ENCODE data around the gene BRAF. TPM values are rescaled to one million over a fixed set of nuclear protein-coding genes. Genes with fewer than 3 reads are reported as not detected.
"Not testable (repeated sequence)": the region's sequence is repeated elsewhere in the genome, so short reads cannot be mapped to it uniquely, and the experiment has no call there.

Gene BRAF
- polyA plus RNA-seq, 2 donors: 4.2 to 7.6 TPM

DNA sequence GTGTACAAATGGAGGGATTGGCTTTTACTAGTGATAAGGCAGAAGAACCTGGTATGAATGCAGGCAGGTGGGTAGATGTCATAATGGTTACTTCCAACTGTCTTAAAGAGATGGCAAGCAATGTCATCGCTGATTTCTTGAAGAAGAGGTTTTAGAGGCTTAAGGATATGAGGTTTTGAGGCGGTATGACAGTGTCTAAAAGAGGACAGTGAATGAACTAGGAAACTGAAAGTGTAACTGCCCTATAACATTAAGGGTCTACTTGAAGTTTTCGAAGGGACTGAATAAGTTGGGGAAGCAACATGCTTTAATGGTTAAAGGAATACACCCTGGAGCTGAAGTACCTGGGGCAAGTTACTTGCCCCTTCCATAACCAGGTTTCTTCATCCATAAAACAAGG lies 157.3 kb downstream of the BRAF start:
- no peak overlapping the region for H3K27ac ChIP-seq (ENCODE audit: low read depth in 2 of 2, low read length in 1 of 2)
- H3K4me1 ChIP-seq (ENCODE audit: control insufficient read depth in 2 of 2, insufficient read depth in 2 of 2, low read length in 1 of 2): no peaks in the 10 kb centered on the region
- H3K27me3 ChIP-seq (ENCODE audit: control insufficient read depth in 1 of 2, insufficient read depth in 2 of 2, low read length in 2 of 2): no peaks in the 10 kb centered on the region
- peaks cover 0 to 2% of the 10 kb centered on the region in 2 donors for H3K36me3 ChIP-seq (ENCODE audit: control insufficient read depth in 2 of 2, insufficient read depth in 2 of 2, low read length in 1 of 2)
- no peaks in the 10 kb centered on the region for H3K9me3 ChIP-seq (ENCODE audit: control insufficient read depth in 2 of 2, insufficient read depth in 1 of 2, low read depth in 1 of 2, low read length in 1 of 2)
- WGBS, 2 donors: 94 to 95% methylated on average over 3 of the region's 3 CpGs
- no peak overlapping the region for H3K4me3 ChIP-seq (ENCODE audit: low read depth in 1 of 2, low read length in 2 of 2)

DNA sequence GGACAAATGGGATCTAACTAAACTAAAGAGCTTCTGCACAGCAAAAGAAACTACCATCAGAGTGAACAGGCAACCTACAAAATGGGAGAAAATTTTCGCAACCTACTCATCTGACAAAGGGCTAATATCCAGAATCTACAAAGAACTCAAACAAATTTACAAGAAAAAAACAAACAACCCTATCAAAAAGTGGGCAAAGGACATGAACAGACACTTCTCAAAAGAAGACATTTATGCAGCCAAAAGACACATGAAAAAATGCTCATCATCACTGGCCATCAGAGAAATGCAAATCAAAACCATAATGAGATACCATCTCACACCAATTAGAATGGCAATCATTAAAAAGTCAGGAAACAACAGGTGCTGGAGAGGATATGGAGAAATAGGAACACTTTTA lies 159.3 kb downstream of the BRAF start:
- H3K9me3 ChIP-seq (ENCODE audit: control insufficient read depth in 2 of 2, insufficient read depth in 1 of 2, low read depth in 1 of 2, low read length in 1 of 2); H3K4me1 ChIP-seq (ENCODE audit: control insufficient read depth in 2 of 2, insufficient read depth in 2 of 2, low read length in 1 of 2); H3K4me3 ChIP-seq (ENCODE audit: low read depth in 1 of 2, low read length in 2 of 2); H3K27me3 ChIP-seq (ENCODE audit: control insufficient read depth in 1 of 2, insufficient read depth in 2 of 2, low read length in 2 of 2); H3K36me3 ChIP-seq (ENCODE audit: control insufficient read depth in 2 of 2, insufficient read depth in 2 of 2, low read length in 1 of 2); H3K27ac ChIP-seq (ENCODE audit: low read depth in 2 of 2, low read length in 1 of 2): not testable (repeated sequence)
- WGBS, 2 donors: no CpG with 5 or more reads among the region's 1 CpG

DNA sequence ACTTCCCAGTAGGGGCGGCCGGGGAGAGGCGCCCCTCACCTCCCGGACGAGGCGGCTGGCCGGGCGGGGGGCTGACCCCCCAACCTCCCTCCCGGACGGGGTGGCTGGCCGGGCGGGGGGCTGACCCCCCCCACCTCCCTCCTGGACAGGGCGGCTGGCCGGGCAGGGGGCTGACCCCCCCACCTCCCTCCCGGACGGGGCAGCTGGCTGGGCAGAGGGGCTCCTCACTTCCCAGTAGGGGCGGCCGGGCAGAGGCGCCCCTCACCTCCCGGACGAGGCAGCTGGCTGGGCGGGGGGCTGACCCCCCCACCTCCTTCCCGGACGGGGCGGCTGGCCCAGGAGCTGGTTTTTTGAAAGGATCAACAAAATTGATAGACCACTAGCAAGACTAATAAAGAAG lies 161.6 kb downstream of the BRAF start:
- not testable (repeated sequence) for H3K4me1 ChIP-seq (ENCODE audit: control insufficient read depth in 2 of 2, insufficient read depth in 2 of 2, low read length in 1 of 2); H3K36me3 ChIP-seq (ENCODE audit: control insufficient read depth in 2 of 2, insufficient read depth in 2 of 2, low read length in 1 of 2); H3K27ac ChIP-seq (ENCODE audit: low read depth in 2 of 2, low read length in 1 of 2); H3K27me3 ChIP-seq (ENCODE audit: control insufficient read depth in 1 of 2, insufficient read depth in 2 of 2, low read length in 2 of 2); H3K4me3 ChIP-seq (ENCODE audit: low read depth in 1 of 2, low read length in 2 of 2); H3K9me3 ChIP-seq (ENCODE audit: control insufficient read depth in 2 of 2, insufficient read depth in 1 of 2, low read depth in 1 of 2, low read length in 1 of 2)
- WGBS, 2 donors: 95 to 97% methylated on average over 16 to 23 of the region's 25 CpGs

DNA sequence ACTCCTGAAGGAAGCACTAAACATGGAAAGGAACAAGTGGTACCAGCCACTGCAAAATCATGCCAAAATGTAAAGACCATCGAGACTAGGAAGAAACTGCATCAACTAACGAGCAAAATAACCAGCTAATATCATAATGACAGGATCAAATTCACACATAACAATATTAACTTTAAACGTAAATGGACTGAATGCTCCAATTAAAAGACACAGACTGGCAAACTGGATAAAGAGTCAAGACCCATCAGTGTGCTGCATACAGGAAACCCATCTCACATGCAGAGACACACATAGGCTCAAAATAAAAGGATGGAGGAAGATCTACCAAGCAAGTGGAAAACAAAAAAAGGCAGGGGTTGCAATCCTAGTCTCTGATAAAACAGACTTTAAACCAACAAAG lies 163.4 kb downstream of the BRAF start:
- 91 to 92% methylated on average over 3 of the region's 3 CpGs for WGBS, 2 donors
- not testable (repeated sequence) for H3K27me3 ChIP-seq (ENCODE audit: control insufficient read depth in 1 of 2, insufficient read depth in 2 of 2, low read length in 2 of 2)

DNA sequence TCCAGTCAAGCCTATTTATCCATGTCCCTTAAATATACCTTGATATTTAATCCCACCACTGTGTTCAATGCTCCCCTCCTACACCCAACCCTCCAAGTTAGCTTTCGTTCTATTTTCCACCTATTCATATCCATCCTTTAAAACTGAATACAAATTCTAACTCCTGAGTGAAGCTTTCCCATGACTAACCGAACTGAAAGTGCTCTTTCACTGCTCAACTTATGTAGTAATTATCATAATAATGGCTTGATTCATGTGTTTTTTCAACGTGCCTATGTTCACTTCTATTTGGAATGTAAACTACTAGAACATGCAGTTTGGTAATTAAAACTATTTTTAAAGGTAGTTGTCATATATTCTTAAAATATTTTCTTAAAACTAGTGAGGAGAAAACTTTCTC lies 170.2 kb downstream of the BRAF start:
- no peaks in the 10 kb centered on the region for H3K27me3 ChIP-seq (ENCODE audit: control insufficient read depth in 1 of 2, insufficient read depth in 2 of 2, low read length in 2 of 2)
- H3K27ac ChIP-seq (ENCODE audit: low read depth in 2 of 2, low read length in 1 of 2): no peak overlapping the region
- no peaks in the 10 kb centered on the region for H3K4me1 ChIP-seq (ENCODE audit: control insufficient read depth in 2 of 2, insufficient read depth in 2 of 2, low read length in 1 of 2)
- WGBS, 2 donors: 72 to 76% methylated on average over 3 of the region's 3 CpGs
- peaks cover 0 to 2% of the 10 kb centered on the region in 2 donors for H3K36me3 ChIP-seq (ENCODE audit: control insufficient read depth in 2 of 2, insufficient read depth in 2 of 2, low read length in 1 of 2)
- no peaks in the 10 kb centered on the region for H3K9me3 ChIP-seq (ENCODE audit: control insufficient read depth in 2 of 2, insufficient read depth in 1 of 2, low read depth in 1 of 2, low read length in 1 of 2)
- H3K4me3 ChIP-seq (ENCODE audit: low read depth in 1 of 2, low read length in 2 of 2): no peak overlapping the region

More for the DNA sequence above, 163.4 kb downstream of the BRAF start:
- H3K4me1 ChIP-seq (ENCODE audit: control insufficient read depth in 2 of 2, insufficient read depth in 2 of 2, low read length in 1 of 2); H3K4me3 ChIP-seq (ENCODE audit: low read depth in 1 of 2, low read length in 2 of 2); H3K9me3 ChIP-seq (ENCODE audit: control insufficient read depth in 2 of 2, insufficient read depth in 1 of 2, low read depth in 1 of 2, low read length in 1 of 2); H3K27ac ChIP-seq (ENCODE audit: low read depth in 2 of 2, low read length in 1 of 2); H3K36me3 ChIP-seq (ENCODE audit: control insufficient read depth in 2 of 2, insufficient read depth in 2 of 2, low read length in 1 of 2): not testable (repeated sequence)

DNA sequence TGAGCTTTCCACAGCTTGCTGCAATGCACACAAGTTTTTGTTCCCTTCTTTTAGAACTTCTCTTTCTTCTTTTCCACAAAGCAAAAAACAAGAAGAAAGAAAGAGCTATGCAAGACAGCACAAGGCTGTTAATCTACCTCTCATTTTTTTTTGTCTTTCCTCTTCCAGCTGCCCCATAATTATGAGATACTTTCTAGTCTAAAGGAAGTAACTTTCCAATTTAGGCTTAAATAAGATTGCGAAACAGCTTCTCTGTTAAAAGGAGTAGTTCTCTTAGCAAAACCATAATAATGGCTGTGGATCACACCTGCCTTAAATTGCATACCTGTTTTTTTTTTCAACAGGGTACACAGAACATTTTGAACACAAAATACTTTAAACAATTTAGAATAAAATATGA lies 172.2 kb downstream of the BRAF start:
- Histone ChIP-seq H3K36me3 (ENCODE audit: control insufficient read depth in 2 of 2, insufficient read depth in 2 of 2, low read length in 1 of 2) (no peaks in the 10 kb centered on the region), H3K27me3 (ENCODE audit: control insufficient read depth in 1 of 2, insufficient read depth in 2 of 2, low read length in 2 of 2) (no peaks in the 10 kb centered on the region), H3K27ac (ENCODE audit: low read depth in 2 of 2, low read length in 1 of 2) (no peak overlapping the region), H3K4me1 (ENCODE audit: control insufficient read depth in 2 of 2, insufficient read depth in 2 of 2, low read length in 1 of 2) (no peaks in the 10 kb centered on the region), H3K9me3 (ENCODE audit: control insufficient read depth in 2 of 2, insufficient read depth in 1 of 2, low read depth in 1 of 2, low read length in 1 of 2) (no peaks in the 10 kb centered on the region), H3K4me3 (ENCODE audit: low read depth in 1 of 2, low read length in 2 of 2) (no peak overlapping the region)
- 86 to 93% methylated on average over 1 of the region's 1 CpG for WGBS, 2 donors

DNA sequence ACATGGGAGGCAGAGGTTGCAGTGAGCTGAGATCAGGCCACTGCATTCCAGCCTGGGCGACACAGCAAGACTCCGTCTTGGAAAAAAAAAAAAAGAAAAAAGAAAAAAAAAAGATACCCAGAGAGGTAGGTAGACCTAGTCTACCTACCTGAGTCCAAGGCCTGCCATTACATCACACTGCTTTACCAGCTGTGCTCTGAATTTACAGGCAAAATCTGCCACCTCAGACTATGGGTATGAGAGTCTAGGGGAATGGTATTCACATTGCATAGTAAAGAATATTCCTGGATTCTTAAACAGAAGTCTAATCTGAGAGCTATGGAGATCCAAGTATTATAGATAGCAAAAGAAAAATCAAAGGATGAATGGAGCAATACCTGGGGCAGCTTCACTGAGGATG lies 178.0 kb downstream of the BRAF start:
- WGBS, 2 donors: 93 to 100% methylated on average over 2 of the region's 2 CpGs
- Histone ChIP-seq H3K9me3 (ENCODE audit: control insufficient read depth in 2 of 2, insufficient read depth in 1 of 2, low read depth in 1 of 2, low read length in 1 of 2) (no peaks in the 10 kb centered on the region), H3K4me3 (ENCODE audit: low read depth in 1 of 2, low read length in 2 of 2) (no peak overlapping the region), H3K36me3 (ENCODE audit: control insufficient read depth in 2 of 2, insufficient read depth in 2 of 2, low read length in 1 of 2) (no peaks in the 10 kb centered on the region), H3K27ac (ENCODE audit: low read depth in 2 of 2, low read length in 1 of 2) (no peak overlapping the region), H3K27me3 (ENCODE audit: control insufficient read depth in 1 of 2, insufficient read depth in 2 of 2, low read length in 2 of 2) (no peaks in the 10 kb centered on the region), H3K4me1 (ENCODE audit: control insufficient read depth in 2 of 2, insufficient read depth in 2 of 2, low read length in 1 of 2) (no peaks in the 10 kb centered on the region)

DNA sequence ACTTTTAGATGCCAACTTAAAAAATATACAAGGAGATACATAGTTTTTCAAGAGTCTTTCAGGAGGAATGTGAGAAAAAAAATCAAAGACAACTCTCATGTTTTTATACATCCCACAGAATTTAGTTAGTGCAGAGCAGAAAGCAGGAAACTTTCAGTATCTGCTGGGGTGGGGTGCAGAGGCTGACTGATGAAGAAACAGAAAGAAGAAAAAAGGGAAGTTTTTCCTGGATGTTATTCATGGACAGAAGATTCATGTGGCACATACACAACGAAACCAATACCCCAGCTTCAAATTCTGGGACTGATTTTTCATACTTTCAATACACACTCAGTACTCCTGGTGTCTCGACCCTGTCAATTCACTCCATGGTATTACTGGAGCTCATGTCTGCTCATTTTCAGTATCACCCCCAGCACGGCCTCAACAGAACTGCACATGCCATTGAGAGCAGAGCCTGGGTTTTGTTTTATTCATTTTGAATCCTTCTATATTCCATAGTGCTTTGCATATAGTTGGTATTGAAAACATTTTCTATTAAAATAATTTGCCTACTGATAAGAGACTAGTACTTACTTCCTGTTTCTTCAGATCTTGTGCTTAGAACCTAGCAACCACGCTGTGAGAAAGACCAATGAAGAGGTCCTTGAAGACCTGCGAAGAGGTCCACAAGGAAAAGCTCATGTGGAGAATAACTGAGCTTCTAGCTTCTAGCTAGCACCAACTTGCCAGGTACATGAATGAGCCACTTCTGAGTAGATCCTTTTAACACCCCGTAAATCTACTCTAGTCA lies 179.3 kb downstream of the BRAF start:
- H3K36me3 ChIP-seq (ENCODE audit: control insufficient read depth in 2 of 2, insufficient read depth in 2 of 2, low read length in 1 of 2): no peaks in the 10 kb centered on the region

DNA sequence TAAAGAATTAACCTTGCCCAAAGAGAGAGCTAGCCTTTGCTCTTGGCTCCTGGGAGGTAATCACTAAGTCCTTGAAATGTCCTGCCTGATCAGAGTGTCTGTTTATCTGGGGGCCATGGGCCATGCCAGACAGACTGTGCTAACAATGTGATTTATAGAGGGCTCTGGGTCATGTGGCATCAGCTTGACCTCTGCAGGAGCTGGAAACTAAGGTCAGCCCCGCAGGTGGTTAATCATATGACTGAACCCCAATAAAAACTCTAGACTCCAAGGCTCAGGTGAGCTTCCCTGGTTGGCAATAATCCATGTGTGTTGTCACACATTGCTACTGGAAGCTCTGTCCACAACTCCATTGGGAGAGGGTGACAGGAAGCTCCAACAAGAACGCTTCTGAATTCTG lies 180.7 kb downstream of the BRAF start:
- Histone ChIP-seq H3K27ac (ENCODE audit: low read depth in 2 of 2, low read length in 1 of 2) (no peak overlapping the region), H3K4me1 (ENCODE audit: control insufficient read depth in 2 of 2, insufficient read depth in 2 of 2, low read length in 1 of 2) (no peaks in the 10 kb centered on the region), H3K36me3 (ENCODE audit: control insufficient read depth in 2 of 2, insufficient read depth in 2 of 2, low read length in 1 of 2) (no peaks in the 10 kb centered on the region), H3K27me3 (ENCODE audit: control insufficient read depth in 1 of 2, insufficient read depth in 2 of 2, low read length in 2 of 2) (no peaks in the 10 kb centered on the region), H3K9me3 (ENCODE audit: control insufficient read depth in 2 of 2, insufficient read depth in 1 of 2, low read depth in 1 of 2, low read length in 1 of 2) (no peaks in the 10 kb centered on the region), H3K4me3 (ENCODE audit: low read depth in 1 of 2, low read length in 2 of 2) (no peak overlapping the region)
- 84 to 85% methylated on average over 2 of the region's 2 CpGs for WGBS, 2 donors

More for the DNA sequence above, 179.3 kb downstream of the BRAF start:
- H3K27ac ChIP-seq (ENCODE audit: low read depth in 2 of 2, low read length in 1 of 2): no peak overlapping the region
- no peak overlapping the region for H3K4me3 ChIP-seq (ENCODE audit: low read depth in 1 of 2, low read length in 2 of 2)
- no peaks in the 10 kb centered on the region for H3K4me1 ChIP-seq (ENCODE audit: control insufficient read depth in 2 of 2, insufficient read depth in 2 of 2, low read length in 1 of 2)
- WGBS, 2 donors: 89 to 90% methylated on average over 6 of the region's 6 CpGs
- no peaks in the 10 kb centered on the region for H3K9me3 ChIP-seq (ENCODE audit: control insufficient read depth in 2 of 2, insufficient read depth in 1 of 2, low read depth in 1 of 2, low read length in 1 of 2)
- no peaks in the 10 kb centered on the region for H3K27me3 ChIP-seq (ENCODE audit: control insufficient read depth in 1 of 2, insufficient read depth in 2 of 2, low read length in 2 of 2)

DNA sequence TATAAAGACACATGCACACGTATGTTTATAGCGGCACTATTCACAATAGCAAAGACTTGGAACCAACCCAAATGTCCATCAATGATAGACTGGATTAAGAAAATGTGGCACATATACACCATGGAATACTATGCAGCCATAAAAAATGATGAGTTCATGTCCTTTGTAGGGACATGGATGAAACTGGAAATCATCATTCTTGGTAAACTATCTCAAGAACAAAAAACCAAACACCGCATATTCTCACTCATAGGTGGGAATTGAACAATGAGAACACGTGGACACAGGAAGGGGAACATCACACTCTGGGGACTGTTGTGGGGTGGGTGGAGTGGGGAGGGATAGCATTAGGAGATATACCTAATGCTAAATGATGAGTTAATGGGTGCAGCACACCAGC lies 181.5 kb downstream of the BRAF start:
- 93 to 97% methylated on average over 2 of the region's 4 CpGs for WGBS, 2 donors
- not testable (repeated sequence) for H3K4me3 ChIP-seq (ENCODE audit: low read depth in 1 of 2, low read length in 2 of 2); H3K27ac ChIP-seq (ENCODE audit: low read depth in 2 of 2, low read length in 1 of 2); H3K36me3 ChIP-seq (ENCODE audit: control insufficient read depth in 2 of 2, insufficient read depth in 2 of 2, low read length in 1 of 2); H3K4me1 ChIP-seq (ENCODE audit: control insufficient read depth in 2 of 2, insufficient read depth in 2 of 2, low read length in 1 of 2); H3K27me3 ChIP-seq (ENCODE audit: control insufficient read depth in 1 of 2, insufficient read depth in 2 of 2, low read length in 2 of 2); H3K9me3 ChIP-seq (ENCODE audit: control insufficient read depth in 2 of 2, insufficient read depth in 1 of 2, low read depth in 1 of 2, low read length in 1 of 2)

Data from esophagus (tissue), 2 donors.